CD14-positive monocyte (primary cell): ENCODE measurements around the gene HOXD1. TPM values are rescaled to one million over a fixed set of nuclear protein-coding genes. Genes with fewer than 3 reads are reported as not detected.

ENCODE experiments used
- DNase-seq, 3 donors: peaks; one replicate each; pipeline ENCODE4 v3.0.0-alpha.2; 2011 to 2022
- H2AFZ ChIP-seq: 2 replicates; pipeline ENCODE4 v1.6.0; 2012; ENCODE audit warnings: mild to moderate bottlenecking, low read depth, low read length, inconsistent platforms; ENCODE audit not compliant: insufficient read depth, poor library complexity, severe bottlenecking
- H3K27ac ChIP-seq, 2 donors: 1 replicate in 1 of 2; 2 replicates in 1 of 2; pipeline ENCODE4 v1.5.1; 2012 to 2013; ENCODE audit warnings: low read length in 2 of 2, control low read depth in 1 of 2, inconsistent platforms in 1 of 2, low read depth in 1 of 2, mild to moderate bottlenecking in 1 of 2
- H3K27me3 ChIP-seq, 2 donors: one replicate each; pipeline versions ENCODE4 v1.6.0 to v1.6.1; 2011 to 2013; ENCODE audit warnings: low read length in 2 of 2; ENCODE audit not compliant: control insufficient read depth in 2 of 2, insufficient read depth in 2 of 2
- H3K36me3 ChIP-seq, 2 donors: replicated peaks in 1 of 2; 1 replicate in 1 of 2; 2 replicates in 1 of 2; pipeline versions ENCODE4 v1.5.1 to v1.6.1; 2012 to 2013; ENCODE audit warnings: low read length in 2 of 2, control low read depth in 1 of 2, inconsistent platforms in 1 of 2, mild to moderate bottlenecking in 1 of 2; ENCODE audit not compliant: insufficient read depth in 2 of 2, control insufficient read depth in 1 of 2
- H3K4me1 ChIP-seq, 2 donors: 1 replicate in 1 of 2; 2 replicates in 1 of 2; pipeline versions ENCODE4 v1.5.1 to v1.6.1; 2012 to 2013; ENCODE audit warnings: low read length in 2 of 2, control low read depth in 1 of 2, inconsistent platforms in 1 of 2, mild to moderate bottlenecking in 1 of 2, moderate library complexity in 1 of 2; ENCODE audit not compliant: insufficient read depth in 2 of 2, control insufficient read depth in 1 of 2
- H3K4me2 ChIP-seq: replicated peaks from 2 replicates; pipeline ENCODE3; 2012; ENCODE audit warnings: low read length, moderate library complexity, mild to moderate bottlenecking; ENCODE audit not compliant: poor library complexity, severe bottlenecking; ENCODE audit errors: extremely low read depth
- H3K4me3 ChIP-seq, 3 experiments: fragments of 200-600 bp in 1 of 3; sonication (generic) in 1 of 3; replicated peaks in 1 of 3; 1 replicate in 2 of 3; 2 replicates in 1 of 3; pipeline ENCODE4 v1.5.1; 2011 to 2013; ENCODE audit warnings: low read length in 3 of 3, mild to moderate bottlenecking in 3 of 3, control low read depth in 2 of 3, low read depth in 2 of 3, inconsistent platforms in 1 of 3, moderate library complexity in 1 of 3
- H3K79me2 ChIP-seq: 2 replicates; pipeline ENCODE4 v1.6.0; 2012; ENCODE audit warnings: mild to moderate bottlenecking, control low read depth, inconsistent platforms, low read length, moderate library complexity; ENCODE audit not compliant: insufficient read depth
- H3K9ac ChIP-seq: 2 replicates; pipeline ENCODE4 v1.6.0; 2017; ENCODE audit warnings: low read length, mild to moderate bottlenecking; ENCODE audit not compliant: insufficient read depth, poor library complexity, severe bottlenecking
- H3K9me3 ChIP-seq, 2 donors: replicated peaks in 1 of 2; 1 replicate in 1 of 2; 2 replicates in 1 of 2; pipeline versions ENCODE4 v1.5.1 to v1.6.1; 2012 to 2013; ENCODE audit warnings: low read length in 2 of 2, control low read depth in 1 of 2; ENCODE audit not compliant: control insufficient read depth in 1 of 2, insufficient read depth in 1 of 2
- H4K20me1 ChIP-seq: 2 replicates; pipeline ENCODE4 v1.6.0; 2012; ENCODE audit warnings: mild to moderate bottlenecking, low read length, control low read depth, moderate library complexity; ENCODE audit not compliant: insufficient read depth
- H3K27ac Mint-ChIP-seq, 7 donors: one replicate each; pipeline ENCODE4 v1.8.0; 2020; ENCODE audit warnings: mild to moderate bottlenecking in 7 of 7, mixed read lengths in 7 of 7, moderate library complexity in 6 of 7, inconsistent platforms in 2 of 7
- H3K27me3 Mint-ChIP-seq, 3 donors: one replicate each; pipeline ENCODE4 v1.8.0; 2021 to 2022; ENCODE audit warnings: low read depth in 3 of 3, mild to moderate bottlenecking in 3 of 3, mixed read lengths in 3 of 3, moderate library complexity in 3 of 3, inconsistent platforms in 1 of 3
- H3K36me3 Mint-ChIP-seq, 2 donors: one replicate each; pipeline ENCODE4 v1.8.0; 2020; ENCODE audit warnings: mixed read lengths in 2 of 2, inconsistent platforms in 1 of 2, mild to moderate bottlenecking in 1 of 2
- H3K4me1 Mint-ChIP-seq: one replicate; pipeline ENCODE4 v1.8.0; 2020; ENCODE audit warnings: mild to moderate bottlenecking, mixed read lengths
- H3K4me3 Mint-ChIP-seq, 2 donors: one replicate each; pipeline ENCODE4 v1.8.0; 2020; ENCODE audit warnings: mild to moderate bottlenecking in 2 of 2, mixed read lengths in 2 of 2, moderate library complexity in 1 of 2
- H3K9me3 Mint-ChIP-seq, 7 donors: one replicate each; pipeline ENCODE4 v1.8.0; 2020 to 2022; ENCODE audit warnings: mixed read lengths in 7 of 7, mild to moderate bottlenecking in 6 of 7, moderate library complexity in 6 of 7, inconsistent platforms in 2 of 7
- CTCF ChIP-seq: fragments of 200-600 bp; IDR thresholded peaks from one replicate; pipeline ENCODE4 v1.8.0; 2022; ENCODE audit warnings: antibody characterized with exemption, mild to moderate bottlenecking
- WGBS: methylation state at CpG from one replicate; pipeline ENCODE4 v1.1.5; 2013; ENCODE audit warnings: missing lambda C conversion rate; ENCODE audit not compliant: insufficient coverage; 5-methylcytosine and 5-hydroxymethylcytosine counted together
- intact Hi-C, 2 donors: fragments of 100-400 bp; cut with micrococcal nuclease; formaldehyde crosslinking; loops; one replicate each; pipeline versions ENCODE4 v1.15.0 to v1.15.1; 2023
- polyA plus RNA-seq, 3 donors: library from polyadenylated mRNA; depleted of rRNA in 1 of 3; unstranded in 2 of 3; stranded (reverse) in 1 of 3; fragments of 300-500 nt in 2 of 3; fragments of >200 nt in 1 of 3; fragmentation: Illumina TruSeq in 2 of 3; gene quantifications; 1 replicate in 2 of 3; 2 replicates in 1 of 3; pipeline ENCODE4 v1.2.3, GENCODE V29; 2012 to 2021

The HOXD1 gene
- polyA plus RNA-seq, 3 donors = not detected

GRCh38 chr2:176163672-176164056 is 24.8 kb upstream of the HOXD1 start:
- Histone ChIP-seq H2AFZ (no peak overlapping the region), H3K4me1 (no peaks in the 10 kb centered on the region), H3K9ac (no peak overlapping the region), H3K4me2 (no peak overlapping the region), H4K20me1 (no peaks in the 10 kb centered on the region), H3K27ac (no peak overlapping the region), H3K79me2 (no peaks in the 10 kb centered on the region), H3K36me3 (no peaks in the 10 kb centered on the region), H3K27me3 (peaks cover 81 to 100% of the 10 kb centered on the region in 2 donors), H3K4me3 (no peak overlapping the region), H3K9me3 (peaks cover 4 to 50% of the 10 kb centered on the region in 2 donors)
- Mint-ChIP-seq H3K4me1 (peaks cover 6% of the 10 kb centered on the region), H3K27me3 (peaks cover 96 to 100% (median 100%) of the 10 kb centered on the region in 3 donors), H3K27ac (no peak overlapping the region), H3K36me3 (peaks cover 0 to 8% of the 10 kb centered on the region in 2 donors), H3K9me3 (peaks cover 0 to 52% (median 33%) of the 10 kb centered on the region in 7 donors), H3K4me3 (peak overlapping the region in 1 of 2 donors; percentile 54)
- DNase-seq = no peak
- WGBS = no CpG with 5 or more reads among the region's 12 CpGs
- no peak for TF ChIP-seq CTCF
- intact Hi-C loops = no loop called here

- H3K27me3 ChIP-seq = peaks cover 83 to 100% of the 10 kb centered on the region in 2 donors
- peaks cover 0 to 51% (median 33%) of the 10 kb centered on the region in 7 donors for H3K9me3 Mint-ChIP-seq
- no peak overlapping the region for H3K4me3 ChIP-seq
- H3K4me2 ChIP-seq = no peak overlapping the region
- no peaks in the 10 kb centered on the region for H3K36me3 ChIP-seq
- no peak overlapping the region for H3K27ac ChIP-seq
- H3K9me3 ChIP-seq = peaks cover 4 to 49% of the 10 kb centered on the region in 2 donors
- WGBS = 10% methylated on average over 13 of the region's 13 CpGs
- H3K4me3 Mint-ChIP-seq = peak overlapping the region in 1 of 2 donors; percentile 54
- H3K79me2 ChIP-seq = no peaks in the 10 kb centered on the region
- H2AFZ ChIP-seq = no peak overlapping the region
- peaks cover 94 to 100% (median 100%) of the 10 kb centered on the region in 3 donors for H3K27me3 Mint-ChIP-seq
- TF ChIP-seq CTCF = no peak
- no peak overlapping the region for H3K9ac ChIP-seq
- H3K4me1 Mint-ChIP-seq = peaks cover 6% of the 10 kb centered on the region
- H3K36me3 Mint-ChIP-seq = peaks cover 0 to 8% of the 10 kb centered on the region in 2 donors
- intact Hi-C loops = no loop called here
- no peak for DNase-seq
- no peaks in the 10 kb centered on the region for H3K4me1 ChIP-seq
- no peak overlapping the region for H3K27ac Mint-ChIP-seq
- no peaks in the 10 kb centered on the region for H4K20me1 ChIP-seq
These were observed 24.3 kb upstream of the HOXD1 start for GRCh38 chr2:176164201-176164600.
